ENCODE results near the gene SLC9A3.

Gene SLC9A3

DNA sequence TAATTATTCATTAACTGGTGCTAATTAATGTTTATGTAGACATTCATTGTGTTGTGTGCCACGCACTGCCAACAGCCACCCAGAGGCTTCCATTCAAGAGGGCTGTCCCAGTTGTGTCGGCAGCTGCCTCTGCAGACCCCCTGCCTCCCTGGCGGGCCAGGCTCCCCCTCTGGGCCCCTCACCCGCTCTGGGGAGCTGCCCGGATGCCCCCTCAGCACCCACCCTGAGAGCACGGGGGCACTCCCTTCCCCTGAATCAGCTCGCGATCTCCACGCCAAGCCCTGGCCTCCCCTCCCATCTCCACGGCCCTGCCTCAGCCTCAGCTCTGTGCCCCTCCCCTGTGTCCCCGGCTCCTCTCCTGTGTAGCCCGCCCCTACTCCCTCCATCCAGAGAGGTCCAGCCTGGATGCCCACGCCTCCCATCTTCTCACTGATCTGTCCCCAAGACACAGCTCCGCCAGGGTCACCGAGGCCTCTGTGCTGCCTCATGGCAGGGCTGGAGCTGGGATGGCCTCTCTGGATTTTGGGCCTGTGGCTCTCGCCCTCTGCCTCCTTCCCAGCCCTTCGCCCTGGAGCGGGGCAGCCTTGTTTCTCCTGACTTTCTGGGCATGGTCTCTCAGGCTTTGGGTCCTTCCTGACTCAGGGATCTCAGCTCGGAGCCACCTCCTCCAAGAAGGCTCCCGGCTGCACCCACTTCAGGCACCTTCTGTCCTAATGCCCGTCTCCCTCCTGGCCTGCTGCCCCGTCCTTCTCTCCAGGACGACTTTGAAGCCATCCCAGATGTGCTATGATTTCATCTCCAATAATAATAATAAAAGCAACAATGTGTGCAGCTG, 16.0 kb upstream of the SLC9A3 start:
- TF ChIP-seq, protein P1, sequence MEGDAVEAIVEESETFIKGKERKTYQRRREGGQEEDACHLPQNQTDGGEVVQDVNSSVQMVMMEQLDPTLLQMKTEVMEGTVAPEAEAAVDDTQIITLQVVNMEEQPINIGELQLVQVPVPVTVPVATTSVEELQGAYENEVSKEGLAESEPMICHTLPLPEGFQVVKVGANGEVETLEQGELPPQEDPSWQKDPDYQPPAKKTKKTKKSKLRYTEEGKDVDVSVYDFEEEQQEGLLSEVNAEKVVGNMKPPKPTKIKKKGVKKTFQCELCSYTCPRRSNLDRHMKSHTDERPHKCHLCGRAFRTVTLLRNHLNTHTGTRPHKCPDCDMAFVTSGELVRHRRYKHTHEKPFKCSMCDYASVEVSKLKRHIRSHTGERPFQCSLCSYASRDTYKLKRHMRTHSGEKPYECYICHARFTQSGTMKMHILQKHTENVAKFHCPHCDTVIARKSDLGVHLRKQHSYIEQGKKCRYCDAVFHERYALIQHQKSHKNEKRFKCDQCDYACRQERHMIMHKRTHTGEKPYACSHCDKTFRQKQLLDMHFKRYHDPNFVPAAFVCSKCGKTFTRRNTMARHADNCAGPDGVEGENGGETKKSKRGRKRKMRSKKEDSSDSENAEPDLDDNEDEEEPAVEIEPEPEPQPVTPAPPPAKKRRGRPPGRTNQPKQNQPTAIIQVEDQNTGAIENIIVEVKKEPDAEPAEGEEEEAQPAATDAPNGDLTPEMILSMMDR (IDR thresholded peaks at IDR 0.05; ENCODE audit: low read depth, low read length, missing control alignments) = no peak
- in situ Hi-C loops (cut with HindIII; ENCODE audit: low sequenced_read_pairs) = no loop called here
- H3K4me3 ChIP-seq (ENCODE audit: low read depth, low read length) = no peak overlapping the region
- no peak for DNase-seq (ENCODE audit: low read depth)

DNA sequence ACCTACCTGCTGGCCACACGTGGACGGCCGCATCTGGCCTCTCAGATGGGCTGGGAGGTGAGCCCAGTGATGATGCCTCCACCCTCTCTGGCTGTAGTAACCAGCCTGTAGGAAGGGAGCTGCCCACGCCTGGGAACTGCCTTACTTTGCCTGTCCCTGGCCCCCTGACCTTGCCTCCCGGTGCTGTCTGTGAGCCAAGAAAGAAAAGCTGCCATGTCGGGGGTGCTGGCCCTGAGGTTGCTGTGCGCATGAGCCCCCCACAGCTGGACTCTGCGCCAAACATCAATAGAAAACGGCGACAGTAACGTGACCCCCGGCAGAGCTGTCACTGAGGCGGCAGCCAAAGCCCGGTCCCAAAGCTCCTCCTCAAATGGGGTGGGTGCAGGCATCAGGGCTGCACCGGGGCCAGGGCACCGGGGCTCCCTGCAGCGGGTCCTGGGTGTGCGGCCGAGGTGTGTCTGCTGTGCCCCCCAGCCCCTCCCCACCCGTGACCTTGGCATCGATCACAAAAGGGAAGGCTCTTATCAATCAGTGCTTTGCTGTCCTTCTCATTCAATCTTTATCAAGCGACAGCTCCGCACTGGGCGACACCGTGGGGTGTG, 15.3 kb upstream of the SLC9A3 start:
- no peak for DNase-seq (ENCODE audit: low read depth)
- TF ChIP-seq, protein P1 (IDR thresholded peaks at IDR 0.05; ENCODE audit: low read depth, low read length, missing control alignments) = no peak
- H3K4me3 ChIP-seq (ENCODE audit: low read depth, low read length) = no peak overlapping the region
- in situ Hi-C loops (cut with HindIII; ENCODE audit: low sequenced_read_pairs) = no loop called here

DNA sequence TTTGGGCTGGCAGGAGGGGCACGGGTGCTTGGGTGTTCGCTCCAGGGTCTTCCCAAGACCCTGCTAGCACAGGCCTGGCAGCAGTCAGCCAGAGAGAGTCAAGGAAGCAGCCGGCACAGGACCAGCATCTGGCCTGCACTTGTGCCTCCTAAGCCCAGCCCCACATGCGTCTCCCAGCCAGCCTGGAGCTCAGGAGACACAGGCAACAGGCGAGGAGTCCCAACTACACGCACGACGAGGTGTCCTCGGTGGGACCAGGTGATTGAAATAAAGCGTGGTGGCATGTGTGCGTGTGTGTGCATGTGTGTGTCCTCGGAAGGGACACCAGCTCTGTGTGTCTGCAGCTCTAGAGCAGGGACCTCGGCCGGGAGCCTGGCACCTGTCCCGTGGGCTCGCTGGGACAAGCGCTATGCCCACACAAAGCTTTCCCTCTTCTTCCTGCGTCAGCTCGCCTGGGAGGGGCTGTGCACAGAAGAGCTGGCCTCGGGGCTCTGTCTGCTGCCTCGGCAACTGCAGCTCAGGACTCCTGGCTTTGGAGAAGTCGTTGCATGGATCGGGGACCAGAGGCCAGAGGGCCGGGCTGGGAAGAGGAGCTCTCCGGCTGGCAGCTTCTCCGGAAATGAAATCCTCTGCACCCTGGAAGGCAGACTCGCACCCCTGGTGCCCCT, 14.7 kb upstream of the SLC9A3 start:
- DNase-seq (ENCODE audit: low read depth) = no peak
- in situ Hi-C loops (cut with HindIII; ENCODE audit: low sequenced_read_pairs) = no loop called here
- no peak overlapping the region for H3K4me3 ChIP-seq (ENCODE audit: low read depth, low read length)
- TF ChIP-seq, protein P1 (IDR thresholded peaks at IDR 0.05; ENCODE audit: low read depth, low read length, missing control alignments) = no peak

DNA sequence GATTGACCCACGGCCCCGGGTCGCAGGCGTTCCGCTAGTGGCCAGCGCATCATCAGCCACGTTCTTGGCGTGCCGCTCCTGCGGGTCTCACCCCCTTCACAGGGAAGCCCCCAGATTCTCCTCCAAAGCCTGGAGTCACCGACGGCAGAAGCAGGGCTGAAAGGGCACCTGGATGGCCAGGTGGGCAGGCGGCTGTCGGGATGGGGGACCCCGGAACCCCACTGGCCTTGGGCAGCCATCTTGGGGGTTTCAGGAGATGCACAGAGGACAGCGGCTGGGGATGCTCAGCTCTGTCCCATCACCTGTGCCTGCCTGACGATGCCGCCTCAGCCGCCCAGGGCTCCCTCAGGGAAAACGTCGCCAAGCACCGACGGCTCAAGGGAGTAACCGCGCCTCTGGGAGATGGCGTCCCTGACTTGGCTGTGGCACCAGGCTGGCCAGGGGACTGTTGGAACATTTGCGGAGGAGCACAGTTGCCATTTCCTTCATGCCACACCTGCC, 14.1 kb upstream of the SLC9A3 start:
- H3K4me3 ChIP-seq (ENCODE audit: low read depth, low read length) = no peak overlapping the region
- TF ChIP-seq, protein P1 (IDR thresholded peaks at IDR 0.05; ENCODE audit: low read depth, low read length, missing control alignments) = no peak
- no peak for DNase-seq (ENCODE audit: low read depth)
- in situ Hi-C loops (cut with HindIII; ENCODE audit: low sequenced_read_pairs) = no loop called here

DNA sequence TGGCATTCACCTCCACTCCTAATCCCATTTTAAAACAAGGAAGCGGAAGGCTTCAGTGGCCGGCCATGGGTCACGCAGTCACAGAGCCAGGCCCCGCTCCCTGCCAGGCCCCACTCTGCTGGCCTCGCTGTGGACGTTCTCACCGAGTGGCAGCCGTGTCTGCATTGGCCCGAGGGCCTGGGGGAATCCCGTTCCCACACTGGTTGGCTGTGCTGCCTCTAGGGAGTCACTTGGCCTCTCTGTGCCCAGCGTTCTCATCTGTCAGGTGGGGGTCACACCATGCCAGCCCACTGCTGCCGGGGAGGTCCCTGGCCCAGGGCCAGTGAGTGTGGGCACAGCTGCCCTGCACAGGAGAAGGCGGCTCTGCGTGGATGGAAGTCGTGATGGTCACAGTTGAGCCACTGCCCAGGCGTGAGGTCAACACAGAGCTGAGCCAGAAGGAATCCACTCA, 13.4 kb upstream of the SLC9A3 start:
- no peak overlapping the region for H3K4me3 ChIP-seq (ENCODE audit: low read depth, low read length)
- TF ChIP-seq, protein P1 (IDR thresholded peaks at IDR 0.05; ENCODE audit: low read depth, low read length, missing control alignments) = no peak
- no peak for DNase-seq (ENCODE audit: low read depth)
- in situ Hi-C loops (cut with HindIII; ENCODE audit: low sequenced_read_pairs) = no loop called here

DNA sequence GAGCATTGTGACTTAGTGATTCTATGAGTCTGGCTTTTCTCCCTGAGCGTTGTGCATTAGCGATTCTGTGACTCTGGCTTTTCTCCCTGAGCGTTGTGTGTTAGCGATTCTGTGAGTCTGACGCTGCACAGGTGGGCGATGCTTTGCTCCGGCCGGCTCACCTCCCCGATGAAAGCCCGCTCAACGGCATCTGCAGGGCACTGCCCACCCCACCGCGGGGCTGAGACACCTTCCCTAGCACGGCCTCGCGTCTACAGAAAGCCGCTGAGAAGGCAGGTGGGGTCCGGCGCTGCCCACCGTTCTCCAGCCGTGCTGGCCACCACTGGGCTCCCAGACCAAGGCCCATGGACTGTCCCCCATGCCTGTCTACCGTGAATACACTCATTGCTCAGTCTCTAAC, 12.8 kb upstream of the SLC9A3 start:
- in situ Hi-C loops (cut with HindIII; ENCODE audit: low sequenced_read_pairs) = no loop called here
- no peak overlapping the region for H3K4me3 ChIP-seq (ENCODE audit: low read depth, low read length)
- DNase-seq (ENCODE audit: low read depth) = no peak
- TF ChIP-seq, protein P1 (IDR thresholded peaks at IDR 0.05; ENCODE audit: low read depth, low read length, missing control alignments) = no peak

Measured in astrocyte of the cerebellum (primary cell).